Neural crest cell (in vitro differentiated cells): ENCODE results near the gene CACNA2D3. TPM values are rescaled to one million over a fixed set of nuclear protein-coding genes. Genes with fewer than 3 reads are reported as not detected.
"Not testable (repeated sequence)": the region's sequence is repeated elsewhere in the genome, so short reads cannot be mapped to it uniquely, and the experiment has no call there.

Experiments
- DNase-seq: peaks from one replicate; pipeline ENCODE4 v3.0.0; 2021; ENCODE audit warnings: low read depth, mixed read lengths, low spot score
- H3K27ac Mint-ChIP-seq: one replicate; pipeline ENCODE4 v1.8.0; 2021; ENCODE audit warnings: mild to moderate bottlenecking, mixed read lengths; ENCODE audit not compliant: unreplicated experiment
- H3K27me3 Mint-ChIP-seq: 2 replicates; pipeline ENCODE4 v1.8.0; 2021; ENCODE audit warnings: low read depth, mild to moderate bottlenecking, mixed read lengths
- H3K36me3 Mint-ChIP-seq: 2 replicates; pipeline ENCODE4 v1.8.0; 2021; ENCODE audit warnings: low read depth, mild to moderate bottlenecking, mixed read lengths
- H3K4me1 Mint-ChIP-seq: 2 replicates; pipeline ENCODE4 v1.8.0; 2021; ENCODE audit warnings: mixed read lengths
- H3K4me3 Mint-ChIP-seq: one replicate; pipeline ENCODE4 v1.8.0; 2021; ENCODE audit warnings: mild to moderate bottlenecking, mixed read lengths
- H3K9me3 Mint-ChIP-seq: 2 replicates; pipeline ENCODE4 v1.8.0; 2021; ENCODE audit warnings: mixed read lengths
- total RNA-seq: library from RNA; stranded (reverse); gene quantifications from 2 replicates; pipeline ENCODE4 v1.2.1, GENCODE V29; 2021
- TF ChIP-seq, protein P1 (sequence below): fragments of 200-600 bp; sonication (generic); conservative IDR thresholded peaks from 2 replicates; pipeline ENCODE4 v1.5.0; 2021; ENCODE audit warnings: antibody characterized with exemption, mild to moderate bottlenecking

Gene CACNA2D3
- total RNA-seq, 1 donor from 2014 or later = 0.82 TPM

- Mint-ChIP-seq H3K4me3 (no peak overlapping the region), H3K36me3 (no peaks in the 10 kb centered on the region), H3K27me3 (no peaks in the 10 kb centered on the region), H3K4me1 (no peaks in the 10 kb centered on the region), H3K27ac (no peak overlapping the region), H3K9me3 (no peaks in the 10 kb centered on the region)
- TF ChIP-seq, protein P1, sequence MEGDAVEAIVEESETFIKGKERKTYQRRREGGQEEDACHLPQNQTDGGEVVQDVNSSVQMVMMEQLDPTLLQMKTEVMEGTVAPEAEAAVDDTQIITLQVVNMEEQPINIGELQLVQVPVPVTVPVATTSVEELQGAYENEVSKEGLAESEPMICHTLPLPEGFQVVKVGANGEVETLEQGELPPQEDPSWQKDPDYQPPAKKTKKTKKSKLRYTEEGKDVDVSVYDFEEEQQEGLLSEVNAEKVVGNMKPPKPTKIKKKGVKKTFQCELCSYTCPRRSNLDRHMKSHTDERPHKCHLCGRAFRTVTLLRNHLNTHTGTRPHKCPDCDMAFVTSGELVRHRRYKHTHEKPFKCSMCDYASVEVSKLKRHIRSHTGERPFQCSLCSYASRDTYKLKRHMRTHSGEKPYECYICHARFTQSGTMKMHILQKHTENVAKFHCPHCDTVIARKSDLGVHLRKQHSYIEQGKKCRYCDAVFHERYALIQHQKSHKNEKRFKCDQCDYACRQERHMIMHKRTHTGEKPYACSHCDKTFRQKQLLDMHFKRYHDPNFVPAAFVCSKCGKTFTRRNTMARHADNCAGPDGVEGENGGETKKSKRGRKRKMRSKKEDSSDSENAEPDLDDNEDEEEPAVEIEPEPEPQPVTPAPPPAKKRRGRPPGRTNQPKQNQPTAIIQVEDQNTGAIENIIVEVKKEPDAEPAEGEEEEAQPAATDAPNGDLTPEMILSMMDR = no peak
- no peak for DNase-seq
Measured at GRCh38 chr3:55107187-55107586, 984.8 kb downstream of the CACNA2D3 start.

GRCh38 chr3:55111906-55112305, 989.6 kb downstream of the CACNA2D3 start:
- H3K9me3 Mint-ChIP-seq, H3K27me3 Mint-ChIP-seq: not testable (repeated sequence)

DNA sequence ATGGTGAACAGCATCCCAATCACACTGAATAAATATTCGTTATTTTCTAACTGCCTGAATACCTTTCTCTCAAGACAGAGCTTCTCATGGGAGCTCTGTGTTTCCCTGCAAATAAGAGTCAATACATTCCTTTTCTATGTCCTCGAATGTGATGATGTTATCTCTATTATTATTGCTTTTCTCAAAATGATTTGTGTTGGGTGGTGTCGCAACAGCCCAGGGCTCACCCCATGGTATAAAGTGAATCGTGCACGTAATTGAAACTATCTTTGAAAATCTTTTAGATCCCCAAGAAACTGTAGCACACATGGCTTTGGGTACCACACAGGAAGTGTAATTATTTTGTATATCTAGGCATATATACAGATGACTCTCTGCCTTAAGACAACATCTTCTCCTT, 996.1 kb downstream of the CACNA2D3 start:
- peaks cover 2% of the 10 kb centered on the region for H3K36me3 Mint-ChIP-seq
- no peak for DNase-seq
- no peaks in the 10 kb centered on the region for H3K27me3 Mint-ChIP-seq
- TF ChIP-seq, protein P1 = no peak
- H3K4me1 Mint-ChIP-seq = no peaks in the 10 kb centered on the region
- no peak overlapping the region for H3K27ac Mint-ChIP-seq
- H3K4me3 Mint-ChIP-seq = no peak overlapping the region
- H3K9me3 Mint-ChIP-seq = peaks cover 3% of the 10 kb centered on the region

More at GRCh38 chr3:55111906-55112305, 989.6 kb downstream of the CACNA2D3 start:
- H3K27ac Mint-ChIP-seq, H3K4me1 Mint-ChIP-seq, H3K4me3 Mint-ChIP-seq, DNase-seq, H3K36me3 Mint-ChIP-seq: not testable (repeated sequence)

DNA sequence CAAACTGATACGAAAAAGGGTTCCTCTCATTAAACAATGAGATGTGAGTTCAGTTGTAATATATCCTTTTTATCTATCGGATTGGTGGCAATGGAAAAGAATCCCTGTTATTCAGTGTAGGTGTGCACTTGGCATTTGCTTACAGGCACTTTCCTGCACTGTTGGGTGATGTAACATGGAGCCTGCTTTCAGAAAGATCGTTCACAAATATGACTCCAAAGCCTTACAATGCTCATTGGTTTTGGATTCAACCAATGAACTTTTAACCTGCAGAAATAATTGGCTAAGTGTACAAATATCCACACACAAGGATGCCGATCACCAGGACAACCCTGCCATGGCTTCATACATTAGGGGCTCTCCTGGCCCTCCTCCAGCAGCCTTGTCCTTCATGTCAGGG, 996.9 kb downstream of the CACNA2D3 start:
- no peaks in the 10 kb centered on the region for H3K4me1 Mint-ChIP-seq
- no peak overlapping the region for H3K27ac Mint-ChIP-seq

GRCh38 chr3:55122312-55122711, 1000.0 kb downstream of the CACNA2D3 start:
- Mint-ChIP-seq H3K27ac (no peak overlapping the region), H3K4me1 (peaks cover 12% of the 10 kb centered on the region), H3K36me3 (no peaks in the 10 kb centered on the region), H3K4me3 (no peak overlapping the region), H3K27me3 (no peaks in the 10 kb centered on the region), H3K9me3 (no peaks in the 10 kb centered on the region)
- TF ChIP-seq, protein P1 = no peak
- DNase-seq = no peak

More for the DNA sequence above, 996.9 kb downstream of the CACNA2D3 start:
- peaks cover 3% of the 10 kb centered on the region for H3K9me3 Mint-ChIP-seq
- no peak for DNase-seq
- H3K36me3 Mint-ChIP-seq = peaks cover 2% of the 10 kb centered on the region
- no peaks in the 10 kb centered on the region for H3K27me3 Mint-ChIP-seq
- TF ChIP-seq, protein P1 = no peak
- no peak overlapping the region for H3K4me3 Mint-ChIP-seq

Other genes starting within 250 kb of the CACNA2D3 start
- gene ACTR8, start 240.4 kb upstream of the CACNA2D3 start, total RNA-seq = 49.9 and 52.6 TPM in 2 replicates
- 39.2 and 42.5 TPM in 2 replicates for gene SELENOK, start 230.7 kb upstream of the CACNA2D3 start, total RNA-seq